AG20443 (cell line): Measurements from ENCODE around the gene METTL26.

Experiments used
- DNase-seq: peaks from one replicate; pipeline ENCODE4 v3.0.0; 2012; ENCODE audit warnings: low spot score, mixed read lengths

The METTL26 gene

DNA sequence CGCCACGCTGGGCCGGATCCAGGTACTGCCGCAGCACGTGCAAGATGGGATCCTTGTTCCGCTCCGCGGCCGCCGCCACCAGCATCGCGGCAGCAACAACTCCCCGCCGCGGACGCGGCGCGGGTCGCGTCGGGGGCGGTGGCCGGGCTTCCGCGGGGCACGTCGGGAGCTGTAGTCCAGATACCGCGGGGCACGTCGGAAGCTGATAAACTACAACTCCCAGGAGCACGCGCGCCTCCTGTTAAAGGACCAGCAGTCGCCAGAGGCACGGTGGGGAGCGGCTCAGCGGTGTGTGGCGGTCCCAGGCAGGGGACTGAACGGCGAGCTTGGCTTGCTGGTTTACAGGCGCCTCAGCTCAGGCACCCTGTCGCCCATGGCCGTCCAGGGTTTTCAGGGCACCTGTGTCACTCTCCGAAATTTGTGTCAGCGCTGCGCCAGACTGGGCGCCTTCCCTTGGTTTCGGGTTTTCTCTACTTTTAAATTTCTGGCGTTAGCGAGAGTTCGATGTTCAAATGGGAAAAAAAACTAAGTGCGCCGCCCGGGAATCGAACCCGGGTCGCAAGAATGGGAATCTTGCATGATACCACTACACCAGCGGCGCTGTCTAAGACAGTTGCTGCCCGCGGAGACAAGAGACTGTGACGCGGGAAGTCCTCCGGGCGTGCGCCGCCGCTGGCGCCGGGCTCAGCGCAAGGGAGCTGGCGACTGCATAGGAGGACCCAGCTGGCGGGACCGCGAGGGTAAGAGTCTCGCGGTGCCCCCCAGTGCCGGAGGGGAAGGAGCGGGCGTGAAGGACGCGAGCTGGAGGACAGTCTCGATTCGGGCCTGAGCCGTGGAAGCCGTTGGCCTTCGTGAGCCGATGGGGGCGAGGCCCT, at the start of gene METTL26:
METTL26 (minus strand) TSS at position 100 of the 875 bp plus-strand sequence; CDS start at position 85, 15 bp downstream.
- DNase-seq, result peak; percentile 94

DNA sequence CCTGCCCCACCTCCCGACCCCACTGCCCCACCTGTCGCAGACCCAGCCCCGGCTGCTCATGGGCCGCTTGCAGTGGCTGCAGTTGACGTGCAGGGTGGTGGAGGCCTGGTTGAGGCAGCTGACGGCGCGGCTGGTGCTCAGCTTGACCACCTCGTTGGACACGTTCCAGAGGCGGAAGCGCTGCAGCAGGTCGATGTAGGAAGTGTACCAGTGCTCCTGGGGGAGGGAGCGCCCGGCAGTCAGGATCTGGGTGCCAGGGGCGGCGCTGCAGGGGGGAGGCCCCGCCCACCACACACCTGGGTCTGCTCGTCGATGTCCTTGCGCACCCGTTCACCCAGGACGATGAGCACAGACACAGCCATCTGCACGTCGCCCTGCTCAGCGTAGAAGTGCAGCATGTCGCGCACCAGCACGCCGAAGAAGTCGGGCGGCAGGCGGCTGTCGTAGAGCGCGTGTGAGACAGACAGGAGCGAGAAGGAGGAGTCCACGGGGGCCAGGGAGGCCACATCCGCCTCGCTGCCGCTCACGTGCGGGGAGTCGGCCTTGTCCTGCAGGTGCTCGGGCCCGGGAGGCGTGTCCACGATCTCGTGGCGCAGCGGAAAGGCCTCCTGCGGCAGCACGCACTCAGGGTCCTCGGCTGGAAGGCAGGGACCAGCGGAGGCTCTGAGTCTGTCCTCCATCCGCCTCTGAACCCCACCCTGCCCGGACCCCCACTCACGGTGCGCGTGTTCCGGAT, 49.0 kb upstream of the METTL26 start:
- DNase-seq, result no peak

DNA sequence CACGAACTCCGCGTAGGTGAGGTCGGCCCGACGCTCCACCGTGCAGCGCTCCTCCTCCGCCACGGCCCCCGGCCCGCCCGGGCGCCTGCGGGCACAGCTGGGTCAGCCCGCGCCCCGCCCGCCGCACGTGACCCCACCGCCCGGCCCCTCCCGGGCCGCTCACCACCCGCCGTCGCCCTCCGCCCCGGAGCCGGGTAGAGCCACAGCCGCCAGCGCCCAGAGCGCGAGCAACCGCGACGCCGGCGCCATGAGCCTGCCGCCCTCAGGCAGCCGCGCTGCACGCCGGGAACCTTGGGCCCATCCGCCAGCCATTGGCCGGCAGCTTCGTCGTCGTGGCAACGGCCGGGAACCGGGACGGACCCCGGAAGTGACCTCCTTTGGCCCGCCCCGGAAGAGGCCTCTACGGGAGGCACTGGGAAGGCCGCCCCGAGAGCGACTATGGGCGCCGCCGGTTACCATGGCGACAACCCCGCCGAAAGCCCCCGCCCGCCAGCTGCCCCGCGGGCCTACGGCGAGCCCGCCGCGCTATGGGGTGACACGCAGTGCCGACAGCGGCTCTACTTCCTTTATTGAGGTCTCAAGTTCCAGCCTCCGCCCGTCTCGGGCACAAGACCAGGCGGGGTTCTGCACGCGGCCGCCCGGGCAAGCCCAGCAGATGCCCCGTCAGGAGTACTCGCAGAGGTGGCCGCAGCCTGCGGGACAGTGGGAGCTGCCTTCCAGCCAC, 48.1 kb upstream of the METTL26 start, which contains the start of gene JMJD8:
JMJD8 (minus strand) TSS at position 264 of the 724 bp plus-strand sequence; CDS start at position 249, 15 bp downstream.
- DNase-seq, result peak; percentile 97

DNA sequence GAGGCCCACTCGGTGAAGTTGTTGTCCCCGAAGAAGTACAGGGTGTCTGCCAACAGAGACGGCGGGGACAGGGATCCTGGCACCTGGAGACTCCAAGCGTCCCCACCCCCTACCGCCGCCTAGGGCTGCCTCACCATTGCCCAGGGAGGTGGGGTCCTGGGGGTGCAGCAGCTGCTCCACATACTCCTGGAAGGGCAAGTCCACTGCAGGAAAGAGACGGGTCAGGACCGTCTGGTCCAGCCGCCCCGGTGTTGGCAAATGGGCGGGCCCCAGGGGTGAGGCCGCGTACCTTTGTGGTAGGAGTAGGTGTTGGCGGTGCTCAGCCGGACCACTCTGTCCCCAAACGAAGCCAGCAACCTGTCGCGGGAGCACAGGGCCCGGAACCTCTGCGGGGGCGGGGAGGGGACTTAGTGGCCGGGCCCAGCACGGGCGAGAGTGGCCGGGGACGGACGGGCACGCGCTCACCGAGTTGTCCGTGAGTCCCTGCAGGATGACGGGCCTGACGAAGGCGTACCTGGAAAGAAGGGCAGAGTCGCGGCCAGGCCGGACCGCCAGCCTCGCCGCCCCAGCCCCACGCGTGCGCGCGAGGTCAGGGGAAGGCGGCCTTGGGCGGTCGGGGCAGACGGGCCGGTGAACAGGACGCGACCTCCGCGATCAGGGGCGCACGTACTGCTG, 47.4 kb upstream of the METTL26 start:
- no peak for DNase-seq

DNA sequence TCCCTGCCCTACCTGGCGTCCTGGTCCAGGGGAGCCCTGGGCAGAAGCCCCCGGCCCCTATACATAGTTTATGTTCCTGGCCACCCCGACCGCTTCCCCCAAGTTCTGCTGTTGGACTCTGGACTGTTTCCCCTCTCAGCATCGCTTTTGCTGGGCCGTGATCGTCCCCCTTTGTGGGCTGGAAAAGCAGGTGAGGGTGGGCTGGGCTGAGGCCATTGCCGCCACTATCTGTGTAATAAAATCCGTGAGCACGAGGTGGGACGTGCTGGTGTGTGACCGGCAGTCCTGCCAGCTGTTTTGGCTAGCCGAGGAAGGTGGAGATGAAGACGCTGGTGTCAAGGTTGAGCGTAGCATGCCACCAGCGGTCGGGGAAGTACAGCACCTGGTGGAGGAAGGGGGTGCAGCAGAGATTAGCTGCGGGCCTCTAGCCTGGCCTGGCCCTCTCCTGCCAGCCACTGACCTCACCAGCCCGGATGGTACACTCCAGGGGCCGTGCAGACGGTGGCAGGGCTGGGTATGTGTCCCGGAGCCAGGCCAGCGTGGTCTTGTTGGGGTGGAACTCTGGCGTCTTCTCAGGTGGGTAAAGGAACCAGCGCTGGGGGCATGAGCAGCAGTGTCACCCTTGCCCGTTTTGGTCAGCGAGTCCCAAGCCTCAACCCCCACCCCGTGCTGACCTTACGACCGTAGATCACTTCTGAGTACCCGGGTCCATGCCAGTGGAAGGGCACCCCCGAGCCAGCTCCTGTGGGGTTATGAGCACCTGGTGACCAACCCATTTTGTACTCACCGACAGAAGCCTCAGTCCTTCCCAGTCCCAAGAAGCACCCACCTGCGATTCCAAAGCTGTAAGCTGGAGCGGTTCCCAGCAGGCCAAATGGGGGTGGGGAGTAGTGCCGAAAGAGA, 46.6 kb upstream of the METTL26 start:
- DNase-seq, result no peak

DNA sequence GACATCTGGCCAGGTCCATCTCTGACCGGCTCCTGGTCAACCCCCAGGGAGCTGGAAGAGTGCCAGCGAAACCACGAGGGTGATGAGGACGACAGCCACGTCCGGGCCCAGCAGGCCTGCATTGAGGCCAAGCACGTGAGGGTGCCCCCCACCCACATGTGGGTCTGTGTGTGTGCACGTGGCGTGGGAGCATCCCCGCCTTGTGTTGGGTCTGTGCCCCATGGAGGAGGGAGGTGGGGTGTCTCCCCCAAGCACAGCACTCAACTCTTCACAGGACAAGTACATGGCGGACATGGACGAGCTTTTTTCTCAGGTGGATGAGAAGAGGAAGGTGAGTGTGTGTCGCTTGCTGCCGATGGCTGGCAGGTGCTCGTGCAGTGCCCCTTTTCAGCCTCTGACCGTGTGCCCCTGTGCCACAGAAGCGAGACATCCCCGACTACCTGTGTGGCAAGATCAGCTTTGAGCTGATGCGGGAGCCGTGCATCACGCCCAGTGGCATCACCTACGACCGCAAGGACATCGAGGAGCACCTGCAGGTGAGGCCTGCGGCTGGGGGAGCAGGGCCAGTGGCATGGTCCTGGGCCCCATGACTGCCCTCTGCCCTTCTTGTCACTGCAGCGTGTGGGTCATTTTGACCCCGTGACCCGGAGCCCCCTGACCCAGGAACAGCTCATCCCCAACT, 45.8 kb upstream of the METTL26 start:
- no peak for DNase-seq

DNA sequence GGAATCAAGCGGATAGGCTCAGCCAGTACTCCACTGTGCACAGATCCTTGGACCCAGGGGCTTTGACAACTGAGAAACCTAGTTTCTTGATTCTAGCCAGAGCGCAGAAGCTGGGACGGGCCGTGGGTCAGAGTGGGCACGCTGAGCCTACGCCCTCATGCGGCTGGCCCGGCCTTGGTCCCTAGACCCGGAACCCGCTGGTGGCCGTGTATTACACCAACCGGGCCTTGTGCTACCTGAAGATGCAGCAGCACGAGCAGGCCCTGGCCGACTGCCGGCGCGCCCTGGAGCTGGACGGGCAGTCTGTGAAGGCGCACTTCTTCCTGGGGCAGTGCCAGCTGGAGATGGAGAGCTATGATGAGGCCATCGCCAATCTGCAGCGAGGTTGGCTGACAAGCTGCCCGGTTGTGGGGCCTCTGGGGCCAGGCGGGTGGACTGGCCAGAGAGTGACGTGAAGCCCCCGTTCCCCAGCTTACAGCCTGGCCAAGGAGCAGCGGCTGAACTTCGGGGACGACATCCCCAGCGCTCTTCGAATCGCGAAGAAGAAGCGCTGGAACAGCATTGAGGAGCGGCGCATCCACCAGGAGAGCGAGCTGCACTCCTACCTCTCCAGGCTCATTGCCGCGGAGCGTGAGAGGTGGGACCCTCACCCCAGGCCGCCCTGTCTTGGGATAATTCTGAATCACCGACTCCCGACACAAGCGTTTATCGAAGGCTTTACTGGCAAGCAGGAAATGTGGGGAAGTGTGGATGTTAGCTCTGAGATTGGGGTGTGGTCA, 45.1 kb upstream of the METTL26 start:
- DNase-seq, result no peak

DNA sequence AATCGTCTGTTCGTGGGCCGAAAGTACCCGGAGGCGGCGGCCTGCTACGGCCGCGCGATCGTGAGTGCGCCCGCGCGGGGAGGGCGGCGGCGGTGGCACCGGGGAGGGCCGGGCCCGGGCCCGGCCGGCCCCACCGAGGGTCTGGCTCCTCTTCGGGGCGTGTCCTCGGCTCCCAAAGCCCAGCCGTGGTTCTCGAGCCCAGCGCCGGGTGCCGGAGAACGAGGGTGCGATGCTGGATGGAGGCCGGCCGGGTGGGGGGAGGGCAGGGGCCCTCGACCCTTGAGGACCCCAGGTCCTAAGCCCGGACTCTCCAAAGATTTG, 44.5 kb upstream of the METTL26 start:
- DNase-seq, result no peak

DNA sequence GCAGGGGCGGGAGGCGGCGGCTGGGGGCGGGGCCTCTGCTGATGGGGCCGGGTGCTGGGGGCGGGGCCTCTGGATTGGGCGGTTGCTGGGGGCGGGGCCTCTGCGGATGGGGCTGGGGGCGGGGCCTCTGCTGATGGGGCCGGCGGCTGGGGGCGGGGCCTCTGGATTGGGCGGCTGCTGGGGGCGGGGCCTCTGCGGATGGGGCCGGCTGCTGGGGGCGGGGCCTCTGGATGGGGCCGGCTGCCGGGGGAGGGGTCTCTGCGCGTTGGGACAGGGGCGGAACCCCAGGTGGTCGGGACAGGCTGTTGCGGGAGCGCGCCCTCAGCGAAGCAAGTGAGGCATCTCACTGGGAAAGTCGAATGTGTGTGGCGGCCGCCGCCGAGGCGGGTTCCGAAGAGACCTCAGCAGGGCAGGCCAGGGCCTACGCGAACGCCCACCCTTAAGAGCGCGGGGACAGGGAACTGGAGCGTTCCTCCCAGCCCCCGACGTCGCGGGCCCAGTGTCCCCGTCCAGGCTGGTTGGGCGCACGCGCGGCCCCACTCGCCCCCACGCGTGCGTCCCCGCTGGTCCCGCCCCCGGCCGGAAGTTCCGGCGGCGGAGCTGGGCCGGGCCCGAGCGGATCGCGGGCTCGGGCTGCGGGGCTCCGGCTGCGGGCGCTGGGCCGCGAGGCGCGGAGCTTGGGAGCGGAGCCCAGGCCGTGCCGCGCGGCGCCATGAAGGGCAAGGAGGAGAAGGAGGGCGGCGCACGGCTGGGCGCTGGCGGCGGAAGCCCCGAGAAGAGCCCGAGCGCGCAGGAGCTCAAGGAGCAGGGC, 43.9 kb upstream of the METTL26 start, which contains the start of gene STUB1:
STUB1 (plus strand) TSS at position 597 of the 811 bp plus-strand sequence; CDS start at position 713, 116 bp downstream.
- peak; percentile 96 for DNase-seq

DNA sequence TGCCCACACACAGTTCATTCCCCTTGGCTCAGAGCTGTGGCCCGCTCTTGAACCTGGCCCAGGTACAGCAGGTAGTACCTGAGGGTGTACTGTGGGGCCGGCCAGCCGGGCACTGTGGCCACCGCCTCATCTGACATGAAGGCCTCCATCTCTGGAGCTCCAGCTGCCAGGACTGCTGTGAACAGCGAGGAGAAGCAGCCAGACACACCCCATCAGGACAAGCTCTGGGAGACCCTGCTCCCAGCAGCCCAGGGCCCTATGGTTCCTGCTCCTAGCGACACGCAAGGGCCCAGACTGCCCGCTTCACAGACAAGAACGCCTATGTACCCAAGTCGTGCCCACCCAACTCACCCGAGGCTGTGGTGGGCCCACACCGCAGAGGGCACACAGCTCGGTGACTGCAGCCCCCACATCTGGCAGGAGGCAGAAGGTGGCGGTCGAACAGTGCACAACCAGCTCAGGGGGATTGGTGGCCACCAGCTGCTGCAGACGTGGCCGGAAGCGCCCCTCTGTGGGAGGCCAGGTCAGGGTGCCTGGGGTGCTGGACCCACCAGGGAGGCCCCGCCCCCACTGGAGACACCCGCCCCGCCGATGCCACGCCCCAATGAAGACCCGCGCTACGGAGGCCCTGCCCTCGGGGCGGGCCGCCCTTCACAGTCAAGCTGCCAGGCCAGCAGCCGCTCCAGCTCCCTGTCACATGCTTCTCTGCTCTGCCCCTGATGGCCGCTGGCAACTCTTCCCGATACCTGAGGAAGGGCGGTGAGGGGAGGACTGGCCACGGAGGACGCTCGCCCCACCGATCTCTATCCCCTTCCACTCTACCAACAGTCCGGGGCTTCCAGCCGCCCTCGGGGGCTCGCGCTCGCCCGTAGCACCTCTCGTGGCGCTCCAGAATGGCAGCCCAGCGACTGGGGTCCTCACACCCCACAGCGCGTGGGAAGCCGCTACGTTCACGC, 43.0 kb upstream of the METTL26 start:
- peak; percentile 40 for DNase-seq

DNA sequence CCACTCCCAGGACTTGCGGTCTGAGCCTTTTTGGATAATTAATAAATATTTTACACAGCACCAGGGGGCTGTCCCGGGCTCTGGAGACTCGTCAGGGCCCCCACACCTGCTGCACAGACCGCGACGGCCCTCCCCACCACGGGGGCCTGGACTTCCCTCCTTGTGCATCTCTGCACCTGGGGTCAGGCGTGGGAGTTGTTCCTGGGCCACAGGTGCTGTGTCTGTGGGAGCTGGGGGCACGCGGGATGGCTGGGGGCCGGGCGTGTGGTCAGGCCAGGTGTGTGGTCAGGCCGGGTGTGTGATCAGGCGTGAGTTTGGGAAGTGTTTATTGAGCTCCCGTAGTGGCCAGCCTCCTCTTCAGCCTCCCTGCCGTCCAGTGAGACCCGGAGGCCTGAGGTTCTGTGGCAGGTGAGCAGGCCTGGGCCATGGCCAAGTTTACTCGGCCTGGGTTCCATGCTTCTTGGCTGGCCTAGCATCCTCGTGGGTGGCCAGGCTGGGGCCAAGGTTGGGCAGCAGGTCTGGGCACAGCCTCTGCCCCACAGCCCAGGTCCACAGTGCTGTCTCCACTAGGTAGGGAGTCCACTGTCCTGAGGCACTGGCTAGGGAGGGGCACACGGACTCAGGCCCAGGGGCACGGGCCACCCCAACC, 42.2 kb upstream of the METTL26 start:
- DNase-seq, result no peak

DNA sequence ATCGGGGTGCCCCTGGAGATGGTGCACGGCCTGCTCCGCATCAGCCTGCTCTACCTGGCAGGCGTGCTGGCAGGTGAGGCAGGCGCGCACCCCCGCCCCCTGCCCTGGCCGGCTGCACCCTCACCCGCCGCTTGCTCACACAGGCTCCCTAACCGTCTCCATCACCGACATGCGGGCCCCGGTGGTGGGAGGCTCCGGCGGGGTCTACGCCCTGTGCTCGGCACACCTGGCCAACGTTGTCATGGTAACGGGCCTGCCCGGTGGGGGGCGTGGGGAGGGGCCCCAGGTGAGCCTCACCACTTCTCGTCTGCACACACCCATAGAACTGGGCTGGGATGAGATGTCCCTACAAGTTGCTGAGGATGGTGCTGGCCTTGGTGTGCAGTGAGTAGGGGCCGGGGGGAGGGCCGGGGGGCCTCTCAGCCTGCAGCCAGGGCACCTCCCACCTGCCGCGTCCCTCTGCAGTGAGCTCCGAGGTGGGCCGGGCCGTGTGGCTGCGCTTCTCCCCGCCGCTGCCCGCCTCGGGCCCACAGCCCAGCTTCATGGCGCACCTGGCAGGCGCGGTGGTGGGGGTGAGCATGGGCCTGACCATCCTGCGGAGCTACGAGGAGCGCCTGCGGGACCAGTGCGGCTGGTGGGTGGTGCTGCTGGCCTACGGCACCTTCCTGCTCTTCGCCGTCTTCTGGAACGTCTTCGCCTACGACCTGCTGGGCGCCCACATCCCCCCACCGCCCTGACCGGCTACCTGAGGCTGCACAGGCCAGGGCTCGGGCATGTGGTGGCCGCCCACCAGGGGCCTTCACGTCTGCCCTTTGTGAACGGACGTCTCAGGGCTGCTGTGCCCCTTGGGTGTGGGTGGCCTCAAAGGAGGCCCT, 41.4 kb upstream of the METTL26 start:
- no peak for DNase-seq

DNA sequence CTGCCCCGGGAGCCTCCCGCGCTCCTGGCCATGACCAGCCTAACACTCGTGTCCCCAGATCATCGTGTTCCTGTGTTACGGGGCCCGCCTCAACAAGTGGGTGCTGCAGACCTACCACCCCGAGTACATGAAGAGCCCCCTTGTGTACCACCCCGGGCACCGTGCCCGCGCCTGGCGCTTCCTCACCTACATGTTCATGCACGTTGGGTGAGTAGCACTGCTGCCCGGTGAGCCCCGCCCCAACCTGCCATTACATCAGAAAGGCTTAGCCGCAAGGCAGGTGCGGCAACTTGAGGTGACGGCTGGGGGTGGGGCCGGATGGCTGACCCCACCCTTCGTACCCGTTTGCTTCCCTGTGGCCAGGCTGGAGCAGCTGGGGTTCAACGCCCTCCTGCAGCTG, 40.8 kb upstream of the METTL26 start:
- no peak for DNase-seq

DNA sequence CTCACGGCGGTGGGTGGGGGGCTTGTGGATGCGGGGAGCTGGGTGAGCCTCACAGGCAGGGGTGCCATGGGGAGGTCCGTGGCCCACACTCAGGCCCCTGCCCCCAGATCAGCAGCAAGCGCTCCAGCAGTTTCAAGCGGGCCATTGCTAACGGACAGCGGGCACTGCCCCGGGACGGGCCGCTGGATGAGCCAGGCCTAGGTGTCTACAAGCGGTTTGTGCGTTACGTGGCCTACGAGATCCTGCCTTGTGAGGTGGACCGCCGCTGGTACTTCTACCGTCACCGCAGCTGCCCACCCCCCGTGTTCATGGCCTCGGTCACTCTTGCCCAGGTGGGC, 40.4 kb upstream of the METTL26 start:
- DNase-seq, result no peak

DNA sequence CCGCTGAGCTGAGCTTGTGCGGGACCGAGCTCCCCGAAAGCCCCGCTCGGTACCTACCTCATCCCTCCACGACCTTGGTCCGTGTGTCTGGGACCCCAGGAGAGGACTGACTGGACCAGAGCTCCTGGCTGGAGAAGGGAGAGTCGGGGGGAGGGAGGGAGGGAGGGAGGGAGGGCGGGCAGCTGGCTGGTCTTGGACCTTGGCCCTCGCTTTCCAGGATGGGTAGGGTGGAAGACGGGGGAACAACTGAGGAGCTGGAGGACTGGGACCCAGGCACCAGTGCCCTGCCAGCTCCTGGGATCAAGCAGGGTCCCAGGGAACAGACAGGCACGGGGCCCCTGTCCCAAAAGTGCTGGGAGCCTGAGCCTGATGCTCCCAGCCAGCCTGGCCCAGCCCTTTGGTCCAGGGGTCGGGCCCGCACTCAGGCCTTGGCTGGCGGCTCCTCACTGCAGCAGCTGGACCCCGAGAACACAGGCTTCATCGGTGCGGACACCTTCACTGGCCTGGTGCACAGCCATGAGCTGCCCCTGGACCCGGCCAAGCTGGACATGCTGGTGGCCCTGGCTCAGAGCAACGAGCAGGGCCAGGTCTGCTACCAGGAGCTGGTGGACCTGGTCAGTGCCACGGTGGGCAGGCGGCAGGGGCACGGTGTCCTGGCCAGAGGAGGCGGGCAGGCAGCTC, 39.9 kb upstream of the METTL26 start:
- DNase-seq, result no peak
